Activated T-cell treated with anti-CD3 and anti-CD28 coated beads, Interleukin-2, amount 50 U/mL, for 72 hours (primary cell): ENCODE measurements around the gene DLST. TPM values are rescaled to one million over a fixed set of nuclear protein-coding genes. Genes with fewer than 3 reads are reported as not detected.

Source experiments
- ATAC-seq, 2 donors: fragments of 150-1000 bp; cut with Tn5 transposase; replicated peaks in 1 of 2; 2 replicates each; pipeline ENCODE4 v1.10.0; 2021; ENCODE audit warnings: moderate library complexity in 2 of 2, mild to moderate bottlenecking in 1 of 2
- DNase-seq, 2 donors: peaks; one replicate each; pipeline ENCODE4 v3.0.0; 2021 to 2022; ENCODE audit warnings: mixed read lengths in 1 of 2
- H3K27ac Mint-ChIP-seq: one replicate; pipeline ENCODE4 v1.8.0; 2022; ENCODE audit warnings: mild to moderate bottlenecking, moderate library complexity, mixed read lengths
- H3K27me3 Mint-ChIP-seq: one replicate; pipeline ENCODE4 v1.8.0; 2022; ENCODE audit warnings: low read depth, mixed read lengths
- H3K36me3 Mint-ChIP-seq, 2 donors: one replicate each; pipeline ENCODE4 v1.8.0; 2022; ENCODE audit warnings: mixed read lengths in 2 of 2, mild to moderate bottlenecking in 1 of 2; ENCODE audit not compliant: insufficient read depth in 2 of 2
- H3K4me1 Mint-ChIP-seq: one replicate; pipeline ENCODE4 v1.8.0; 2022; ENCODE audit warnings: low read depth, mixed read lengths
- H3K4me3 Mint-ChIP-seq, 2 donors: one replicate each; pipeline ENCODE4 v1.8.0; 2022; ENCODE audit warnings: mild to moderate bottlenecking in 2 of 2, mixed read lengths in 2 of 2, moderate library complexity in 2 of 2
- H3K9me3 Mint-ChIP-seq, 2 donors: one replicate each; pipeline ENCODE4 v1.8.0; 2022; ENCODE audit warnings: mixed read lengths in 2 of 2
- total RNA-seq, 2 donors: library from RNA; stranded (reverse); gene quantifications; one replicate each; pipeline ENCODE4 v1.2.3, GENCODE V29; 2022

The DLST gene
- total RNA-seq, 2 donors from 2014 or later, result 151 to 183 TPM

DNA sequence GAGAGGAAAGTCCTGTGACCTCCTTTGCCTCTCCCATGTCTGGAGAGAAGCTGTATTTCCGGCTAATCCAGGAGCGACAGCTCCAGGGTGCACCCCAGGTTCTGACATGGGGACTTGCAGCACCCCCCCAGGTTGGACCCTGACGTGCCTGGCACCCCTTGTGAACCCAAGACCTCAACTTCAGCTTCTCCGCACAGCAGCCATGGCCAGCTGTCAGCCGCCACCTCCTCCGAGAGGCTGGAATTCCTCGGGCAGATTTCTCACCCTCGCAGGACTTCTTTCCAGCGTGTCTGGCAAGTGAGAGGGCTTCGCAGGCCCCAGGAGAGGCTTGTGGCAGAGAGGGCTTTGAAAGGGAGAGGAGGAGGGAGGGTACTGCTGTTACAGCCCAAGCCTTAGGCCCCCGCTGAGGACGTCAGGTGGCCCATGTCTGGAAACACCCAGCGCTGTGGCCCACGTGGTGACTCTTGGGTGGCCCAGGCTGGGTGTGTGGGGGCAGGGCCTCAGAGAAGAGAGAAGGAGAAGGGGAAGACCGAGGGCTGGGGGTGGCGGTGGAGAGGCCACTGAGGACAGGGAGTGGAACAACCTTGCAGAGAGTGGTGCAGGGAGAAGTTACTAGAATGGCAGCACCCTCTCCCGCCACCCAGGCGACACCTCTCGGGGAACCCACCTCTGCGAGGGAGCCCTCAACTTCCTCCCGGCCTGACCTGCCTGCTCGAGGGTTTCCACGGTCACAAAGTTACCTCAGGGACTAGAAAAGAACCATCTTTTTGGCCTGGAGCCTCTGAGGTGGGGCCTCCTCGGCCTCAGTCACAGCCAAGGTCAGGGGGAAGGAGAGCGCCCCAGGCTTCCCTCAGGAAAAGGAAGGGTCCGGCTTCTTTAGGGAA lies 53.0 kb downstream of the DLST start:
- no peaks in the 10 kb centered on the region for H3K36me3 Mint-ChIP-seq
- no peak overlapping the region for H3K27ac Mint-ChIP-seq
- peaks cover 23% of the 10 kb centered on the region for H3K4me1 Mint-ChIP-seq
- peaks cover 1 to 4% of the 10 kb centered on the region in 2 donors for H3K9me3 Mint-ChIP-seq
- no peak for ATAC-seq
- no peak overlapping the region for H3K4me3 Mint-ChIP-seq
- H3K27me3 Mint-ChIP-seq, result no peaks in the 10 kb centered on the region
- DNase-seq, result no peak

DNA sequence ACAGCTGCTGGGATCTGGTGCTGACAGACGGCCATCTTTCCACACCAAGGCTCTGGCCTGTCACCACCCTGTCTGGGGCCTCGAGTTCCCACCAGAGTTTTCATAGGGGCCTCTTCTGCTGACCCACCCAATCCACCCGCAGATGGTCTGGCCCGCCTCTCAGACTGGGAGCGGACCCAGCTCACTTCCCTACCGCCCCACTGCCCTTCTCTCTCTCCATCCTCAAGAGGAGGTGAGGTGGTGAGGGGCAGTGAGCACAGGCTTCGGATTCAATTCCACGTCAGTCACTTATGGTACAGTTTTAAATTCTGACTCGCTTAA lies 53.6 kb downstream of the DLST start:
- peaks cover 1 to 4% of the 10 kb centered on the region in 2 donors for H3K9me3 Mint-ChIP-seq
- peaks cover 29% of the 10 kb centered on the region for H3K4me1 Mint-ChIP-seq
- ATAC-seq (no peak), DNase-seq (no peak)
- H3K27ac Mint-ChIP-seq, result no peak overlapping the region
- H3K36me3 Mint-ChIP-seq, result no peaks in the 10 kb centered on the region
- H3K27me3 Mint-ChIP-seq, result no peaks in the 10 kb centered on the region
- no peak overlapping the region for H3K4me3 Mint-ChIP-seq

DNA sequence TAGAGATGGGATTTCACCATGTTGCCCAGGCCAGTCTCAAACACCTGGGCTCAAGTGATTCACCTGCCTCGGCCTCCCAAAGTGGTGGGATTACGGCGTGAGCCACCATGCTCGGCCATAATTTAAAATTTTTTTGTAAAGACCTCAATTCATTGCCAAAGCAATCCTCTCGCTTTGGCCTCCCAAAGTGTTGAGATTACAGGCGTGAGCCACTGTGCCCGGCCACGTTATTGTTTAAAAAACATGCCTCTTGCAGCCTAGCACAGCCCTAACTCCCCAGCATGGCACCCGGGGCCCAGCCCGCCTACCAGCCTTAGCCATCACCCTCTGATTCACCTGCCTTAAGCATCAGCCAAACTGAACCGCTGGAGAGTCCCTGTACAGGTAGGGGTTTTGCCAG lies 54.4 kb downstream of the DLST start:
- H3K36me3 Mint-ChIP-seq, result no peaks in the 10 kb centered on the region

DNA sequence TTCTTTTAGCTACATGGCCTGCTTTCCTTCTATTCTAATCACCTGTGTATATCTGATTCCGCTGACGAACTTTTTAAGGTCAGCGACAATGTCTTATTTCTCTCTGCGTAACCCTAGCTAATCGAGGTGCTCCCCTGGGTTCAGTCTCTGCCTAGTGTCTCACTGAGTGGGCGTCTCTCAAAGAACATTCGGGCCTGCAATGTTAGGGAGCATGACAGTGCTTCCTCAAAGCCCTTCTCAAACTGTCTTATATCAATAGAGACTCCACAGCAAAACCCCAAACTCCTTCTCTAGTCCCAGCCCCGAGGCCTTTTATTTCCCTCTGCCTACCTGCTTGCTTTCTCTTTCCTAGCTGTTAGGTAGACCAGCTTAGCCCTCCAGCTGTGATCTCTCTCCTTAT lies 55.0 kb downstream of the DLST start:
- peaks cover 39% of the 10 kb centered on the region for H3K4me1 Mint-ChIP-seq
- H3K9me3 Mint-ChIP-seq, result peaks cover 1 to 4% of the 10 kb centered on the region in 2 donors
- peak in 1 of 2 donors; percentile 3 for ATAC-seq
- H3K36me3 Mint-ChIP-seq, result no peaks in the 10 kb centered on the region
- no peaks in the 10 kb centered on the region for H3K27me3 Mint-ChIP-seq
- no peak overlapping the region for H3K4me3 Mint-ChIP-seq
- no peak overlapping the region for H3K27ac Mint-ChIP-seq
- no peak for DNase-seq

More for the DNA sequence above, 54.4 kb downstream of the DLST start:
- H3K4me1 Mint-ChIP-seq, result peaks cover 33% of the 10 kb centered on the region
- no peaks in the 10 kb centered on the region for H3K27me3 Mint-ChIP-seq
- no peak overlapping the region for H3K27ac Mint-ChIP-seq
- DNase-seq, result no peak
- peaks cover 1 to 4% of the 10 kb centered on the region in 2 donors for H3K9me3 Mint-ChIP-seq
- no peak overlapping the region for H3K4me3 Mint-ChIP-seq
- no peak for ATAC-seq

DNA sequence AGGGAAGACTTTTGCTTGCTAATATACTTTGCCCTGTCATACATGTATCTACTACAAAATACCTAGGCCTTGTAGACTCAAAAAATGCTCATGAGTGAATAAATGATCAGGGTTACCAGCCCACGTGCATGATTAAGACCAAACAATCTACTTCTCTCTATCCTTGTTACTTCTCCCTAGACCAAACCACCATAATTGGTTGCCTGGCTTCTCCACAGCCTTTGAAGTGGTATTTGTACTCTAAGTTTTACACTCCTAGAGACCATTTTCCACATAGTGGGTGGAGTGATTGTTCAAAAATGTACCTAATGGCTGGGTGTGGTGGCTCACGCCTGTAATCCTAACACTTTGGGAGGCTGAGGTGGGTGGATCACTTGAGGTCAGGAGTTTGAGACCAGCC lies 55.5 kb downstream of the DLST start:
- H3K27ac Mint-ChIP-seq, result no peak overlapping the region
- no peaks in the 10 kb centered on the region for H3K36me3 Mint-ChIP-seq
- DNase-seq (no peak), ATAC-seq (peak; percentile 18 to 36)
- peaks cover 42% of the 10 kb centered on the region for H3K4me1 Mint-ChIP-seq
- H3K9me3 Mint-ChIP-seq, result peaks cover 1 to 4% of the 10 kb centered on the region in 2 donors
- no peak overlapping the region for H3K4me3 Mint-ChIP-seq
- H3K27me3 Mint-ChIP-seq, result no peaks in the 10 kb centered on the region

DNA sequence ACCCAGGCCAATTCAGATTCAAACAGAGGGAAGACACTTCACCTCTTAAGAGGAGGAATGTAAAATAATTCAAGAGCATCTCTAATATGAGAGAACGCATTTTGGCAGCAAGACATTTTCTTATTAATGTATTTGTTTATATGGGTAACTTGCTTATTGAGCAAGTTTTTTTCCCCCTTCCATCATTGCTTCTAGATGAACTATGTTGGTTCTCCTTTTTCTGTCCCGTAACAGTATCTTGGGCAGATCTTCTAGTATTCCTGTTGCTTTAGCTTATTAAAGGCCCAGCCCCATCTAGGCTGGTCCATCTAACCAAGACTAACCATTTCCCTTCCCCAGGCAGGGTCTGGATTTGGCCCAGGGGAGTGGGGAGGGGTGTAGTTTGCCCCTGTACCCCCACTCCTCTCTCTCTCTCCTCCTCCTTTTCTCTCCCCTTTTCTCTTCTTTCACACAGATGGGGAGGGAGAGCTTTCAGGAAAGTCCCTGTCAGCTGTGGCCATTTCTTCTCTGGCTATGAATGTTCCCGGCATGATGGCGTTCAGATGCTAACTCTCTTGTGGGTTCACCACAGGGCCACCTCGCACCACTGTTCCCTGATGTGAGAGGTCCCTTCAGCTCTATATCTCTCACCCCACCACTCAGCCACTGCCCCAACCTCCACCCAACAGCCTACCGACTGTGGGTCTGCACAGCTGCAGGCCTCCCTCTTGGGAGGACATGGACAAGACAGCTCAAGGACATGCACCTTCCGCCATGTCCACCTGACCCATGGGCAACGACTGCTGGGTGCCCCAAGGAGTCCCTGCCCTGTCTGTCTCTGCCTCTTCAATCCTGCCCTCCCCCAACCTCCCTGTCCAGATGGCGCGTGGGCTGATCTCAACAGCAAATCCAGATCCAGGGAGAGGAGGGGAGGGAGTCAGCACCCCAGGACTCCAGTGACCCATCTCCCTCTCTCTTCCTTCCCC lies 57.1 kb downstream of the DLST start:
- DNase-seq, result no peak
- H3K4me3 Mint-ChIP-seq, result no peak overlapping the region
- H3K27ac Mint-ChIP-seq, result no peak overlapping the region
- peaks cover 40% of the 10 kb centered on the region for H3K4me1 Mint-ChIP-seq
- peaks cover 1 to 4% of the 10 kb centered on the region in 2 donors for H3K9me3 Mint-ChIP-seq
- no peaks in the 10 kb centered on the region for H3K27me3 Mint-ChIP-seq
- ATAC-seq, result no peak
- H3K36me3 Mint-ChIP-seq, result no peaks in the 10 kb centered on the region

DNA sequence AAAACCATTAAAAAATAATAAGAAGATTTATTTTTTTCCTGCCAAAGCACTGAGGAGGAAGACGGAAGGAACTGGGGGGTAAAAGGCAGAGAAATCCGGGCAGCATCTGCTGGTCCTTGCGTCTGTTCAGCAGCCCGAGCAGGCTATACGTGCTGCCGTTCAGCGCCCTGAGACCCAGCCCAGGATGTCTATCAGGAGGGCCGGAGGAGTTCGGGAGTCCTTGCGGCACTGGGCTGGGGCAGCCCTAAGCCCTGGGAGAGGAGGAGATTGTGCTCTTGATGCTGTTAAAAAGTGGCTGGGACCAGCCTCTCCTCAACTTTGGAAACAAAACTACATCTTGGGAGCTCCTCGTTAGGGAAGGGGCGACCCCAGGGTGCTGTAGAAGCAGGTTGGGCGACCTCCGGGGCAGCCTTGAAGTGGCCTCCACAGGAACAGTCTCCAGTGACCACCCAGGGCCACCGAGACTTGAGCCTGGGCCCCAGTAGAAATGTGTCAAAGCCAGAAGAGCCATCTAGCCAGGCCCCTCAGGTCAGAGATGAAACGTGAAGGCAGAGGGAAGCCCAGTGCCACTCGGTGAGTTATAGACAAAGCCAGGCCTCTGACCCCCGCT lies 59.3 kb downstream of the DLST start:
- H3K4me3 Mint-ChIP-seq, result peak overlapping the region; percentile 78 to 87
- H3K27ac Mint-ChIP-seq, result peak overlapping the region; percentile 92
- H3K4me1 Mint-ChIP-seq, result peaks cover 41% of the 10 kb centered on the region
- DNase-seq (no peak), ATAC-seq (no peak)
- no peaks in the 10 kb centered on the region for H3K36me3 Mint-ChIP-seq
- peaks cover 1 to 4% of the 10 kb centered on the region in 2 donors for H3K9me3 Mint-ChIP-seq
- no peaks in the 10 kb centered on the region for H3K27me3 Mint-ChIP-seq

DNA sequence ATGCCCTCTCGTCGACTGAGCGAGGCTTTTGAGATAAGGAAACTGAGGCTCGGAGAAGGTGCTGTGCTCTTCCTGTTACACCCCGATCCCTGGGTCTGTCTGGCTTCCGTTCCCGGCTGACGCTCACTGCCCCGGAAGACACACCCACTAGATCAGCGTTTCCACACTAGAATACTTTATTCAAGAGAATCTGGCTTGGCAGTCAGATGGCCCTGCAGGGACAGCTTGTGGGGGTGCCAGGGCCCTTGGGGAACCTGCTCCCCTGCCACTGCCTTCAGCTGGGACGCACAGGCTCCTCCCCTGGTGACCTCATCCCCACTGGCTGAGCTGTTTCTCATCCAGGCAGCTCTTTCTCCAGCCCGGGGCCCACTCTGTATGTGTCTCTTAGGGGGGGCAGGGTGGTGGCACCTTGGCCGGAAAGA lies 60.0 kb downstream of the DLST start:
- DNase-seq, result peak; percentile 73 to 77
- H3K4me3 Mint-ChIP-seq, result peak overlapping the region; percentile 78 to 87
- no peaks in the 10 kb centered on the region for H3K27me3 Mint-ChIP-seq
- H3K4me1 Mint-ChIP-seq, result peaks cover 44% of the 10 kb centered on the region
- H3K27ac Mint-ChIP-seq, result peak overlapping the region; percentile 92
- H3K9me3 Mint-ChIP-seq, result peaks cover 1 to 4% of the 10 kb centered on the region in 2 donors
- no peaks in the 10 kb centered on the region for H3K36me3 Mint-ChIP-seq
- peak; percentile 79 to 91 for ATAC-seq

DNA sequence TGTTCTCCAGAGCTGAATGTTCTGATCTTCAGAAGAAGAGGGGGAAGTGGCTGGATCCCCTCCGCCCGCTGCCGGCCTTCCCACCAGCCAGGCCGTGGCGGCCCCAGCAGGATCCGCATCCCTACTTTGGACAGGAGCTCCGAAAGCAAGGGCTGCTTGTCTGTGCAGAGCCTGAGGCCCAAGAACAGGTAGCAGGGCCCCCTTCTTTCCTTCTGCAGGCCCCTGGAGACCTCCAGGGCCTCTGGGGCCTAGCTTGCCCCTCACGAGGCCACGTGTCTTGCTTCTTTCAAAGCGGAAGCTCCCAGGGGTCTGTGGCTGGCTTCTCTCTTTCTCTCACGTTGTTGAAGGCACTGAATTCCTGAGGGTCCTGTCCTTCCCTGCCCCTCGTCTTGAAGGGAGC lies 60.5 kb downstream of the DLST start:
- H3K4me3 Mint-ChIP-seq, result peak overlapping the region; percentile 78 to 87
- DNase-seq, result no peak
- H3K27ac Mint-ChIP-seq, result no peak overlapping the region
- H3K4me1 Mint-ChIP-seq, result peaks cover 40% of the 10 kb centered on the region
- no peaks in the 10 kb centered on the region for H3K27me3 Mint-ChIP-seq
- peaks cover 1 to 4% of the 10 kb centered on the region in 2 donors for H3K9me3 Mint-ChIP-seq
- no peaks in the 10 kb centered on the region for H3K36me3 Mint-ChIP-seq
- ATAC-seq, result no peak

DNA sequence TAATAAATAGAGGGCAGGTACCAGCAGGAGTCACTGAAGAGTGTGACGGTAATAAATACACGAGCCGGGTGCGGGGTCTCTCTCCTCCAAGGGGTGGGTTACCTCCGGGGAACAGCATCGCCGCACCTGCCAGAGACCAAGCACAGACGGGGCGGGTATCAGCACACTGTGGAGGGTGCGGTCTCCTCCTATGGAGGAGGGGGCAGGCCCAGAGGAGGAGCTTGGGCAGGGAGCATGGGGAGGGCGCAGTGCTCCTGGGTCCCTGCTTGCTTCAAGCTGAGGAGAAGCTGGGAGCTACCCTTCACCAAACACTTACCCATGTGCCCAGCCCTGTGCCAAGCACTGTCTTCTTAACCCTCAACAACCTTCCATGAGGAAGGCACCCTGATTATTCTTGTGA lies 60.9 kb downstream of the DLST start:
- Mint-ChIP-seq H3K27ac (no peak overlapping the region), H3K4me3 (peak overlapping the region; percentile 78 to 87), H3K4me1 (peaks cover 38% of the 10 kb centered on the region), H3K27me3 (no peaks in the 10 kb centered on the region), H3K36me3 (no peaks in the 10 kb centered on the region), H3K9me3 (peaks cover 1 to 4% of the 10 kb centered on the region in 2 donors)
- no peak for ATAC-seq
- no peak for DNase-seq

DNA sequence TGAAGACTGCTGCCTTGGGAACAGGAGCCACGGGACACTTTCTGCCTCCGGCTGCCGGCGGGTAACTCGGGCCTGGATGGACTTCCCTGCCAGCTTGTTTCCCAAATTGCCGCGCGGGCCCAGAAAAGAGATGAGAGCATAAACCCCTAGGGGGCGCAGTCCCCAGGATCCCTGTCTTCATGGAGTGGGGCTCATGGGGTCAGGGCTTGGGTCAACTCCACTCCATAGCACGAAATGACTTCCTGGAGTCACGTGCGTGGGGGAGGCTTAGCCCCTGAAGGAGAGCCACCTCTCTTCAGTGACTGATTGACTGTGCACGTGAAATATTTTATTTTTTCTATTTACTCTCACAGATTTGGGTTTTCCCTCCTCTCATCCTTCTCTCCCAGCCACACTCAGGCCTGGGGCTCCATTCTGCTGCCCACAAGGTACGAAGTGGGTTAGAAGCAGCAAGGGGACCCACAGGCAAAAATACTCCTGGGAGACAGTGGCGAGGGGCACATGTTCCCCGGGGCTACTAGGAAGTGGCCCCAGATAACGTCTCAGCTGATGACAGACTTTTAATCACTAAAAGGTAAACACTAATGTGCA lies 63.6 kb downstream of the DLST start:
- Mint-ChIP-seq H3K36me3 (no peaks in the 10 kb centered on the region), H3K4me3 (no peak overlapping the region), H3K27ac (no peak overlapping the region), H3K27me3 (no peaks in the 10 kb centered on the region), H3K4me1 (peaks cover 27% of the 10 kb centered on the region), H3K9me3 (no peaks in the 10 kb centered on the region)
- no peak for ATAC-seq
- DNase-seq, result peak; percentile 46 to 62

DNA sequence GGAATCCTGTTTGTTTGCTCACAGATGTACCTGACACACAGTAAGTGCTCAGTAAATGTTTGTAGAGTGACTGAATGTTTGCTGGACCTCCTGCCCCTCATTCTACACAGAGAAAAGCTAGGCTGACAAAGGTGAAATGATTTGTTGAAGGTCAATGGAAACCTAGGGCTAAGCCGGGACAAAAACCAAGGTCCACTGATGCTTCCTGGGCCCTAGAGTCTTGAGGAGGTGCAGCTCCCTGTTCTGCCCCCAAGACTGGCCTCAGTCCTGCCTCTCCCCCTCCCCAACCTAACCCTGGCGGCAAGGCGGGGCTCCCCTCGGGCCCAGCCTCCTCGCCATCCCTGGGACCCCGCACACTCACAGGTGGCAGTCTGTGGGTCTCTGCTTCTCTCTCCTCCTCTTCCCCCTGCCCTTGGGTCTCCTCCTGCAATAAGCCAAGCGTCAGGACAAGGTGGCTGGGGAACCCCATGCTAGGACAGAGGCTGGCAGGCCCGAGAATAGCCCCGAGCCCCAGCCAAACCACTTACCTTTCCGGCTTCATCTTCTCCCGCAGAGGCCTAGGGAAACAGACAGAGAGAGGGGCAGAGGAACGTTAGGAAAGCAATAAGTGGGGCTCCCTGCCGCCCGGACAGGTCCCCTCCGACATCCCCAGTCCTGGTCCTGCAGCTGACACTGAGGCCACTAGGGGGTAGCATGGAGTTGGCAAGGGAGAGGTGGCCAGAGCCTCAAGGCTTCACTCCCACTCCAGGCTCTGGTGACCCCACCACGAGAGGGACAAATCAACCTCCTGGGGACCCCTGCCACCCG lies 64.3 kb downstream of the DLST start:
- Mint-ChIP-seq H3K9me3 (no peaks in the 10 kb centered on the region), H3K27ac (peak overlapping the region; percentile 24), H3K4me3 (peak overlapping the region; percentile 46 to 66), H3K27me3 (no peaks in the 10 kb centered on the region), H3K4me1 (peaks cover 24% of the 10 kb centered on the region), H3K36me3 (no peaks in the 10 kb centered on the region)
- peak; percentile 84 to 85 for DNase-seq
- peak; percentile 69 to 81 for ATAC-seq
